KOPT-K1 (cell line): ENCODE results near the gene GOLGA6D.
"Not testable (repeated sequence)": the region's sequence is repeated elsewhere in the genome, so short reads cannot be mapped to it uniquely, and the experiment has no call there.

Experiments
- H3K27ac ChIP-seq: fragments of 200-600 bp; sonication (generic); 2 replicates; pipeline ENCODE4 v1.5.1; 2016; ENCODE audit warnings: antibody characterized with exemption, mild to moderate bottlenecking, low read depth, low read length; ENCODE audit not compliant: poor library complexity, severe bottlenecking
- H3K36me3 ChIP-seq: fragments of 200-600 bp; sonication (generic); 2 replicates; pipeline ENCODE4 v1.5.1; 2017; ENCODE audit warnings: antibody characterized with exemption, mild to moderate bottlenecking, low read length, moderate library complexity; ENCODE audit not compliant: insufficient read depth
- H3K9me3 ChIP-seq: fragments of 200-600 bp; sonication (generic); 2 replicates; pipeline ENCODE4 v1.5.1; 2017; ENCODE audit warnings: antibody characterized with exemption, low read length, mild to moderate bottlenecking; ENCODE audit not compliant: insufficient read depth, poor library complexity, severe bottlenecking

The GOLGA6D gene, protein sequence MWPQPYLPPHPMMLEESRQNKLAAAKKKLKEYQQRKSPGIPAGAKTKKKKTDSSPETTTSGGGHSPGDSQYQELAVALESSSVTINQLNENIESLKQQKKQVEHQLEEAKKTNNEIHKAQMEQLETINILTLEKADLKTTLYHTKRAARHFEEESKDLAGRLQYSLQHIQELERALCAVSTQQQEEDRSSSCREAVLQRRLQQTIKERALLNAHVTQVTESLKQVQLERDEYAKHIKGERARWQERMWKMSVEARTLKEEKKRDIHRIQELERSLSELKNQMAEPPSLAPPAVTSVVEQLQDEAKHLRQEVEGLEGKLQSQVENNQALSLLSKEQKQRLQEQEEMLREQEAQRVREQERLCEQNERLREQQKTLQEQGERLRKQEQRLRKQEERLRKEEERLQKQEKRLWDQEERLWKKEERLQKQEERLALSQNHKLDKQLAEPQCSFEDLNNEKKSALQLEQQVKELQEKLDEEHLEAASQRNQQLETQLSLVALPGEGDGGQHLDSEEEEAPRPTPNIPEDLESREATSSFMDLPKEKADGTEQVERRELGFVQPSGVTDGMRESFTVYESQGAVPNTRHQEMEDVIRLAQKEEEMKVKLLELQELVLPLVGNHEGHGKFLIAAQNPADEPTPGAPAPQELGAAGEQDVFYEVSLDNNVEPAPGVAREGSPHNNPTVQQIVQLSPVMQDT

DNA sequence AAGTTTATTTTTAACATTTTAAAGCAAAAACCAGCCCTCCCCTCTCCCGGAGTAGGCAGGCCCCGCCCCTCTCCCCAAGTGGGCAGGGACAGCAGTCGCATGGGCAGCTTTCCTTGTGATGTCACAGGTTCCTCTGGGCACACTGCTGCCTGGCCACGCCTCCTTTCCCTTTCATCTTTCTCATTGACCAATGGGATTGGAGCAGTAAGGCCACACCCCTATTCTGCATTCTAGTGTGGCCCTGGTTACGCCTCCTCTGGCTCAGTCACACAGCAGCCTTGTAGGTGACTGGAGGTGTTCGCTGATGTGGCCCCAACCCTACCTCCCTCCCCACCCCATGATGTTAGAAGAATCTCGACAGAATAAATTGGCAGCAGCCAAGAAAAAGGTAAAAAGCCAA, at the start of gene GOLGA6D:
TSS of gene GOLGA6D (plus strand) at position 264 of the 400 bp plus-strand sequence. CDS start at position 305, 41 bp downstream.
- not testable (repeated sequence) for H3K36me3 ChIP-seq, H3K9me3 ChIP-seq, H3K27ac ChIP-seq

DNA sequence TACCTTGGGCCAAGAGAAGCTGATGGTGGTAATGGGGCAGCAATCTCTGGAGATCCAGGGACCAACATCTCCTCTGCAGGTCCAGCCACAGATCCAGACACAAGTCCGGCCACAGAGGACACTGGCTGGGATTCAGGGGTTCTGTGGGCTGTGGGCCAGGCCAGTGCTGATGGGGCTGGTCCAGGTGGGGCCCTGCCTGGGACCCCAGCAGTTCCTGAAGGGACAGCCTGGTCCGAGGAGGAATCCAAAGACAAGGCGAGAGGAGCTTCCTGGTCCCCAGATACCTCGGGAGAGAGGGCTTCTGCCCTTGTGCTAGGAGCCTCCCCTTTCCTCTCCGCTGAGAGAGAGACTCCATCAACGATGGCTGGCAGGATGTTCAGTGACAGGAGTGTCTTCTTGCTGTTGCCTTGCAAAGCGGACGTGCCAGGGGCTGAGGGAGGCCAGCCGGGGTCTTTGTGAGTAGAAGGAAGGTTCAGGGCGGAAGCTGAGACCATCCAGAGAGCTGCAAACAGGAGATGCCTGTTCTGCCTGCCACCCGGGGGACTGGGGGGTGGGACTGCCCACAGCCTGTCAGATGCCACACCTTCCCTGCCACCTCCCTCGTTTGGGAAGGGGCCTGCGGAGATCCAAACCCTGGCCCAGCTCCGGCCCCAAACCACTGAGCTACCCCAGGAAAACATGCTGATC, 49.0 kb upstream of the GOLGA6D start:
- Histone ChIP-seq H3K27ac (no peak overlapping the region), H3K9me3 (no peaks in the 10 kb centered on the region), H3K36me3 (no peaks in the 10 kb centered on the region)

DNA sequence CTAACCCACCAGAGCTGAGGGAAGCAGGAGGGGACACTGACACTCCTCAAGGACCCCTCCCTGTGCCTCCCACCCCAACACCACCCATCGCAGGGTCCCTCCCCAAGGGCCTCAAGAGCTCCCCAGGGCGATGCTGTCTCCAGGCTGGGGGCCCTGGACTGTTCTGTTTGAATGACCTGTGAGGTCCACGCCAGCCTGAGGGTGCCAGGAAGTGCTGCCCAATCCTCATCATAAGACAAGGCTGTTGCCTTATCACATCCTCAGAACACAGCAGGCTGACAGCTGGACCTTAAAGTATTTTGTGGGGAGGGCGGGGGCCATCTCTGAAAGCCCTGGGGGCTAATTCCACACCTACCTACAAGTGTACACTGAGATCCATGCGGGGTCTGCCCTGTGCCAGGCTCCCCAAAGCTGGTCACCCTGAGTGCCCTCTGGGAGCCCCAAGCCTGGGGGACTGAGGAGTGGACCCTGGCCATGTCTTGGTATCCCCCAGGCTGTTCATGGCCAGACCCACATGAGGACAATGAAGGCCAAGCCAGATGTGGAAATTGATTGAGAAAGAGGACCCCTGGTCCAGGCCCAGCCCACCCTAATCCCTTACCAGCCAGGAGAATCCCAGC, 48.3 kb upstream of the GOLGA6D start:
- H3K27ac ChIP-seq, result no peak overlapping the region
- no peaks in the 10 kb centered on the region for H3K9me3 ChIP-seq
- no peaks in the 10 kb centered on the region for H3K36me3 ChIP-seq

DNA sequence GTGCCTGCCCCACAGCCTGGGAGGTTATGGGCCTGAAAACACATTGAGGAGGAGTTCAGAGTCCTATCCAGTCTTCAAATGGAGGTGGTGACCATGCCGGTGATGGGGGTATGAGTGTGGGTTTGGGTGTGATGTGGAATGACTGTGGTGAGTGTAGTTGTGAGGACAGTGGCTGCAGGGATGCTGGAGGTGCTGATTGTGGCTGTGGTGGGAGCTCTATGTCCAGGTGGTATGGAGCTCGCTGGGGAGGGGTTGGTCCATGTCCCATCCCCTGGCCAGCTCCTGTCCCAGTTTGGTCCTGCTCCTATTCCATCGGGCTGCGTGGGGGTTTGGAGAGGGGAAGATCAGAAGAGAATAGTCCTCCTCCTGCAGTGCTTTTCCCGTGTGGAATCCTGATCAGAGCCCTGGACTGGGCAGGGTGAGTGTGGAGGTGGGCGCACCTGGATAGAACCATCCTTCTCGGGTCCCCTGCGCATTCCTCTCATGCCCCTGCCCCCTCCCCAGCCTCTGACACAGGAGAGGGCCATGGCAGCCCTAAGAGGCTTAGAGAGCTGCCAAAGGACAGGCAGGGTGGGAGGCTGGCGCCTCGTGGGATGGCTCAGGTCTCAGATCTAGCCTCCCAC, 47.5 kb upstream of the GOLGA6D start:
- Histone ChIP-seq H3K36me3 (no peaks in the 10 kb centered on the region), H3K27ac (no peak overlapping the region)

DNA sequence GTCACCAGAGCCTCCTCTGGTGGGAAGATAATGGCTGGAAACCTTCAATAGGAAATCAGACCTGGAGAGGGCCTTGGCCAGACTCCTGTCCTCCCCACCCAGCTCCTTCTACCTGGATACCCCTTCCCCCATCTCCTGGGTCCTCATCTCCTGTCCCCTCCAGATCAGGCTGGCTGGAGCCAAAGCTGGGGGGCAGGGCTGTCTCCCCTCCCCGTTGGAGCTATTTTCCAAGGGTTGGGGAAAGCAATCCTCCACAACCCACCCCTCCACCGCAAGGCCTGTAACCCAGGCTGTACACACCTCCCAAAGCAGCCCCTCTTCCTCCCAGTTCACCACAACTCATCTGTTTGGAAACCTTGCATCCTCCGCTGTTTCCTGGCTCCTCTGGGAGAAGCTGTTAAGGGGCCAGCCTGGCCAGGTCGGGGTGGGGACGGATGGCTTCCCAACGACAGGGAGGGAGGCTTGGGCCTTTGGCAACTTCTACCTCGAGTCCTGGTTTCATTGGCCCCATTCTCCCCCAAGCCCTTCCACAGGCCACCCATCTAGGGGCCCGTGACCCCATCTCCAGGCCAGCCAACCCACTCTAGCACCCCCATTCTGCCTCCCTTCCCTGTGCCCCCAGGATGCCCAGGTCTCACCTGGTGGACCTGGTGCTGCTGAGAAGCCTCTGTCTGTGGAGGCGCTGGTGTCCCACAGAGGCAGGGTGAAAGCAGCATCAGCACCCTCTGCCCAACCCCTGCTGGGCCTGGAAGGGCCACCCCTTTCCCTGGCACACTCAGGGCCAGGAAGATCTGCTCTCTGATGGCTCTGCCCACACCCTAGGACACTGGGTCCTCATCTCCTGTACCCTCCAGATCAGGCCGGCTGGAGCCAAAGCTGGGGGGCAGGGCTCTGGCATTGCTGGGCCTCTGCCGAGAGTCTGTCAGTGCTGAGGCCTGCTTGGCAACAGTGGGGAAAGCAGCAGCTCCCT, 46.6 kb upstream of the GOLGA6D start:
- Histone ChIP-seq H3K9me3 (no peaks in the 10 kb centered on the region), H3K36me3 (no peaks in the 10 kb centered on the region), H3K27ac (no peak overlapping the region)

More for the DNA sequence above, 47.5 kb upstream of the GOLGA6D start:
- H3K9me3 ChIP-seq, result no peaks in the 10 kb centered on the region

DNA sequence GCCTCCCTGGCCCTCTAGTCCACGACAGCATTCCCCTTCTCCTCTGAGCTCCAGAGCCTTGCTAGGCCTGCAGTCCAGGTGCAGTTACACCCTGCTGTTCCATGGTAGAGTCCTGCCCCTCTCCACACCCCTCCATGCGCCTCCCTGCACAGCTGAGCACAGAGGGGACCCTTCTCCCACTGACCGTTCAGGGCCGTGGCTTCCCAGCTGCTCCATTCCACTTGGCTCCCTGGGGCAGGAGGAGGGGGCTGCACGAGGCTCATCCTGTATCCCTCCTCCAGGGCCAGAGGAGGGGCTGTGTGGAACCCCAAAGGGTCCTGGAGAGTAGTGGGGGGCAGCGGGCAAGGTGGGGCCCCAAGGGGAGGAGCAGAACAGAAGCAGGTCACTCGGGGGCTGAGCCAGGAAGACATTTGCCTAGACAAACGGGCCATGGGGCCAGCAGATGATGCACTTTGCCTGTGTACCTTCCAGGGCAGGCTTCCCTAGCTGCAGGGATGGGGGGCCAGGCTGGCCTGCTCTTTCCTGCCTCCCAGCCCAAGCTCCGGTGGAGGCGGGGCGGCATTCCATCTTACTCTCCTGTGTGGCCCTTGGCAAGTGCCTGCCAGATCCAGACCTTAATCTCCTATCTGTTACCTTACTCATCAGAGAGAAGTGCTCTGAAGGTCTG, 45.2 kb upstream of the GOLGA6D start:
- Histone ChIP-seq H3K27ac (no peak overlapping the region), H3K36me3 (no peaks in the 10 kb centered on the region), H3K9me3 (no peaks in the 10 kb centered on the region)

DNA sequence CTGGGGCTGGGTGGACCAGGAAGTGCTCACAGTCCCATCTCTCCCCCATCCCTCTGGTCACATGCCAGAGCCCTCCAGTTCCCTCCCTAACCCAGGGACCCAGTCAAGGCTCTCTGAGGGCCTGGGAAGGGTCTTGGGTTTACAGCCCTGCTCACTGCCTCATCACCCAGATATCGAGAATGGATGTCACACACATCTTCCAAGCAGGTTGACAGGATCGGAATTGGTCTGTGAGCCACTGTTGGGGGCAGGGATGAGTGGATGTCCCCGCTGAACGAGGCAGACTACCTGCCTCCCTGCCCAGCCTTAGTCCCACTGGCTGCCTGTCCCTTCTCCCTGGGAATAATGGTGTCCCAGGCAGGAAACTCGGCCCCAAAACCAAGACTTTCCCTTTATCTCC, 44.5 kb upstream of the GOLGA6D start:
- H3K9me3 ChIP-seq, result no peaks in the 10 kb centered on the region
- H3K27ac ChIP-seq, result no peak overlapping the region
- no peaks in the 10 kb centered on the region for H3K36me3 ChIP-seq

DNA sequence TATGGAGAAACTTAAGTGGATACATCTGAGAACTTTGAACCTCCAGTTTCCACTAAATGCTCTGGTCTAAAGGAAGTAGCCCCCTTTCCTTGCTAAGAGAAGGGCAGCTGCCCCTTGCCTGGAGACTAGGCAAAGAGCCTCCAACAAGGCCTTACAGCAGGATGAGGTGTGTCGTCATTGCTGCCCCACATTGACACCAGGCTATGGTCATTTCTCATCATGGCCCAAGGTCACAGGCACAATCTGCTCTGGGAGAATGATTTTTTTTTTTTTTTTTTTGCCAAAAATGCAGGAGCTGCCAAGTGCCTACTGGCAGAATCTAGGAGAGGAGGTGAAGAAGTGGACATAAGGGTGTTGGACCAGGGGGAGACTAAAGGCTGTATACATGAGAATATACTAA, 36.9 kb upstream of the GOLGA6D start:
- not testable (repeated sequence) for H3K36me3 ChIP-seq, H3K9me3 ChIP-seq, H3K27ac ChIP-seq

DNA sequence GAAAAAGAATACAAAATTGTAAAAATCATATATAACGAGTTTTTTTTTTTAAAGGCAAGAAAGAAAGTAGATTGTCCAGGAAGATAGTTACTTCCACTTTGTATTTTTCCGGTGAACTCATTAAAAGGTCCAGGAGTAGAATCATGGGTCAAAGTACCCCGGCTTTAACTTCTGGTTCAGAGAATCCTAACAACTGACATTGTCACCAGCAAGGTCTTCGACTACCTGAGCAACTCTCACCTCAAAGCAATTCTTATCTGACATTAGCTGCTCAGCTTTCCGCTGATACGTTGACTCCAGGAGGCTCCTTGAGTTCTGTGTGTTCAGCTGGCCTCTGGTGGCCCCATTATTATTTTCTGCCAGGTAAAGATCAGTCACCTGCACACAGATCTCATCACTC, 33.6 kb upstream of the GOLGA6D start:
- not testable (repeated sequence) for H3K27ac ChIP-seq, H3K9me3 ChIP-seq, H3K36me3 ChIP-seq

DNA sequence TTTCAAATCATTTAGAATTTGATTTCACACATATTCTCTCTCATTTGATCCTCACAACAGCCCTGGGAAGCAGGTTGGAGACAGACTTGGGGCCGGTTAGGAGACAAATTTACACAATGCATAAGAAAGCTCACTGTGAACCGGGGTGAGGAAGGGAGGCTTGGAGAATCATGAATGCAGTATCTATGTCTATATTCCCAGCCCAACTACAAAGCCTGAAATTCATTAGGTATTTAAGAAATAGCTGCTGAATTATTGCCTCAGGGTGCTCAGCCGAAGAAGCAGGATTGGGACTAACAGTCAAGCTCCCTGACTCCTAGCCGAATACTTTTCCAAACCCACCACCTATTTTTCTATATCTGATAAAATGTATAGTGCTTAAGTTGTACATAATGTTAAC, 32.9 kb upstream of the GOLGA6D start:
- no peaks in the 10 kb centered on the region for H3K9me3 ChIP-seq
- no peaks in the 10 kb centered on the region for H3K36me3 ChIP-seq
- H3K27ac ChIP-seq, result no peak overlapping the region

DNA sequence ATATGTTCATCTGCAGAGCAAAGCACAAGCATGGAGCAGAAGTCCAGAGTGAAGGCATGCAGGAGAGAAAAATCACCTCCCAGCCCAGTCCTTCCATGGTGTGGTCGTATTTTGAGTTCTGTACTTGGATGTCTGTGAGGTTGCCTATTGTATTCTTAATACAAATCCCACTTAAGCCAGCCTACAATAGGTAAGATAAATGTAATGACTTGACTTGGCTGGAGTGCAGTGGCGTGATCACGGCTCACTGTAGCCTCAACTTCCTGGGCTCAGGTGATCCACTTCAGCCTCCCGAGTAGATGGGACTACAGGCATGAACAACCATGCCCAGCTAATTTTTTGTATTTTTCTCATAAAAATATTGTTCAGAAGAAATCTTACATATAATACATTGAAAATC, 31.3 kb upstream of the GOLGA6D start:
- not testable (repeated sequence) for H3K27ac ChIP-seq, H3K36me3 ChIP-seq, H3K9me3 ChIP-seq

DNA sequence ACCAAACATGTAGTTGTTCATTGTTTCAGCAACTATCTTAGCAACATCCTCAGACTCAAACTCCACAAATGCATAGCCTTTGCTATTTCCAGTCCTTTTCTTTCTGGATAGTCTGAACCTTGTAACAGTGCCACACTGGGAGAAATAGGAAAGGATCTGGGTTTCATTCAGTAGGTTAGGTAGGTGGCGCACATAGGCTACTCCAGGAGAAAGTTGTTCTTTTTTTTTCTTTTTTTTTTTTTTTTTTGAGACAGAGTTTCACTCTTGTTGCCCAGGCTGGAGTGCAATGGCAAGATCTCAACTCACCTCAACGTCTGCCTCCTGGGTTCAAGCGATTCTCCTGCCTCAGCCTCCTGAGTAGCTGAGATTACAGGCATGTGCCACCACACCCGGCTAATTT, 30.4 kb upstream of the GOLGA6D start:
- not testable (repeated sequence) for H3K27ac ChIP-seq, H3K36me3 ChIP-seq, H3K9me3 ChIP-seq

DNA sequence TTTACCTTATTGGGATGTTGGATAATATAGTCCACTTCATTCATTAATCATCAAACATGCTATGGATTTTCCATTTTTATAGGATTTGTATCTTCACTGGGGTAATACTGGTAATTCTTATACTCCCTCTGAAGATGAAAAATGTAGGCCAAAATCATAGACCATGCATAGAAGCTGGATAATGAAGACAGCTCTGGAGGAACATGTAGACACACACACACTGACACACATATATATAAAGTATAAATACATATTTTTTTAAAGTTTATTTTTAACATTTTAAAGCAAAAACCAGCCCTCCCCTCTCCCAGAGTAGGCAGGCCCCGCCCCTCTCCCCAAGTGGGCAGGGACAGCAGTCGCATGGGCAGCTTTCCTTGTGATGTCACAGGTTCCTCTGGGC, 24.6 kb upstream of the GOLGA6D start, which contains the start of gene GOLGA6C:
TSS of gene GOLGA6C (plus strand) at position 301 of the 400 bp plus-strand sequence. CDS start 265 bp downstream, outside the sequence.
- H3K36me3 ChIP-seq, H3K27ac ChIP-seq, H3K9me3 ChIP-seq: not testable (repeated sequence)
